Neuronal stem cell (in vitro differentiated cells): ENCODE data around the gene GPC1.

Experiments
- DNase-seq: peaks from one replicate; pipeline ENCODE4 v3.0.0-alpha.2; 2013; ENCODE audit warnings: low spot score
- H2AFZ ChIP-seq: one replicate; pipeline ENCODE4 v1.6.1; 2013; ENCODE audit warnings: mild to moderate bottlenecking, low read length, inconsistent platforms
- H2AK5ac ChIP-seq: 2 replicates; pipeline ENCODE4 v1.6.1; 2013; ENCODE audit warnings: low read depth, mild to moderate bottlenecking, inconsistent platforms, low read length, moderate library complexity, mixed read lengths
- H2BK120ac ChIP-seq: 2 replicates; pipeline ENCODE4 v1.6.1; 2013; ENCODE audit warnings: low read depth, mild to moderate bottlenecking, inconsistent platforms, low read length, moderate library complexity, mixed read lengths
- H2BK12ac ChIP-seq: one replicate; pipeline ENCODE4 v1.6.1; 2013; ENCODE audit warnings: low read length, inconsistent platforms
- H2BK15ac ChIP-seq: 2 replicates; pipeline ENCODE4 v1.6.1; 2013; ENCODE audit warnings: mild to moderate bottlenecking, low read length, inconsistent platforms, mixed read lengths
- H2BK5ac ChIP-seq: one replicate; pipeline ENCODE4 v1.6.1; 2013; ENCODE audit warnings: inconsistent platforms, mild to moderate bottlenecking, low read length, moderate library complexity
- H3K14ac ChIP-seq: one replicate; pipeline ENCODE4 v1.6.1; 2013; ENCODE audit warnings: low read length, inconsistent platforms
- H3K18ac ChIP-seq: 2 replicates; pipeline ENCODE4 v1.6.1; 2013; ENCODE audit warnings: low read length, inconsistent platforms
- H3K23ac ChIP-seq: 2 replicates; pipeline ENCODE4 v1.6.1; 2013; ENCODE audit warnings: low read depth, mild to moderate bottlenecking, mixed read lengths, low read length, inconsistent platforms; ENCODE audit not compliant: poor library complexity
- H3K27ac ChIP-seq: replicated peaks from 3 replicates; pipeline ENCODE4 v1.5.1; 2013; ENCODE audit warnings: low read length, inconsistent platforms
- H3K27me3 ChIP-seq, 3 experiments: 2 replicates each; pipeline ENCODE4 v1.6.1; 2013; ENCODE audit warnings: low read length in 3 of 3, mild to moderate bottlenecking in 2 of 3, inconsistent platforms in 1 of 3, low read depth in 1 of 3, mixed read lengths in 1 of 3, moderate library complexity in 1 of 3; ENCODE audit not compliant: control insufficient read depth in 3 of 3, insufficient read depth in 3 of 3
- H3K36me3 ChIP-seq, 2 donors: replicated peaks in 1 of 2; 2 replicates each; pipeline ENCODE4 v1.6.1; 2013; ENCODE audit warnings: low read length in 2 of 2; ENCODE audit not compliant: control insufficient read depth in 2 of 2, insufficient read depth in 2 of 2
- H3K4ac ChIP-seq: 2 replicates; pipeline ENCODE4 v1.6.1; 2013; ENCODE audit warnings: inconsistent platforms, mild to moderate bottlenecking, low read length, moderate library complexity
- H3K4me1 ChIP-seq, 2 donors: 1 replicate in 1 of 2; 2 replicates in 1 of 2; pipeline ENCODE4 v1.6.1; 2013; ENCODE audit warnings: low read length in 2 of 2, low read depth in 1 of 2; ENCODE audit not compliant: control insufficient read depth in 2 of 2, insufficient read depth in 1 of 2
- H3K4me2 ChIP-seq: one replicate; pipeline ENCODE4 v1.6.1; 2013; ENCODE audit warnings: mild to moderate bottlenecking, low read length, inconsistent platforms; ENCODE audit not compliant: insufficient read depth, poor library complexity, severe bottlenecking
- H3K4me3 ChIP-seq, 2 donors: 2 replicates each; pipeline ENCODE4 v1.5.1; 2013; ENCODE audit warnings: low read length in 2 of 2, mild to moderate bottlenecking in 2 of 2, inconsistent platforms in 1 of 2, moderate library complexity in 1 of 2
- H3K79me1 ChIP-seq: one replicate; pipeline ENCODE4 v1.6.1; 2013; ENCODE audit warnings: low read depth, mild to moderate bottlenecking, inconsistent platforms, low read length, moderate library complexity
- H3K9ac ChIP-seq: one replicate; pipeline ENCODE4 v1.6.1; 2013; ENCODE audit warnings: mild to moderate bottlenecking, low read depth, low read length, inconsistent platforms; ENCODE audit not compliant: poor library complexity
- H3K9me3 ChIP-seq, 2 donors: replicated peaks in 1 of 2; 2 replicates each; pipeline versions ENCODE3 to v1.6.1; 2013; ENCODE audit warnings: low read length in 2 of 2, mild to moderate bottlenecking in 2 of 2, inconsistent platforms in 1 of 2, low read depth in 1 of 2, mixed read lengths in 1 of 2, moderate library complexity in 1 of 2; ENCODE audit not compliant: control insufficient read depth in 2 of 2, insufficient read depth in 1 of 2
- H4K8ac ChIP-seq: one replicate; pipeline ENCODE4 v1.6.1; 2013; ENCODE audit warnings: low read depth, mild to moderate bottlenecking, inconsistent platforms, low read length, moderate library complexity
- H4K91ac ChIP-seq: one replicate; pipeline ENCODE4 v1.6.1; 2013; ENCODE audit warnings: low read length, low read depth, mild to moderate bottlenecking, inconsistent platforms; ENCODE audit not compliant: poor library complexity
- WGBS, 2 donors: extraction: QIAGEN DNeasy Blood & Tissue Kit; methylation state at CpG; one replicate each; pipeline ENCODE4 v1.1.7; 2013; ENCODE audit warnings: missing lambda C conversion rate in 2 of 2, mixed read lengths in 1 of 2; ENCODE audit not compliant: insufficient read length in 2 of 2, insufficient replicate concordance in 1 of 2; ENCODE audit errors: extremely low coverage in 2 of 2; 5-methylcytosine and 5-hydroxymethylcytosine counted together

GPC1 gene

GRCh38 chr2:240392948-240393830 lies 42.3 kb upstream of the GPC1 start:
- no peak overlapping the region for H2BK120ac ChIP-seq
- H4K91ac ChIP-seq: no peak overlapping the region
- H3K4ac ChIP-seq: peak overlapping the region; percentile 84
- no CpG with 5 or more reads among the region's 23 CpGs for WGBS, 2 donors
- peak overlapping the region; percentile 81 for H2BK15ac ChIP-seq
- peak overlapping the region; percentile 83 for H3K18ac ChIP-seq
- no peak overlapping the region for H3K23ac ChIP-seq
- H3K27me3 ChIP-seq: no peaks in the 10 kb centered on the region
- peak overlapping the region; percentile 16 for H2BK12ac ChIP-seq
- no peak overlapping the region for H2BK5ac ChIP-seq
- H3K14ac ChIP-seq: peak overlapping the region; percentile 44
- H2AK5ac ChIP-seq: peak overlapping the region; percentile 82
- H3K4me1 ChIP-seq: peaks cover 0 to 2% of the 10 kb centered on the region in 2 donors
- H2AFZ ChIP-seq: peak overlapping the region; percentile 69
- H3K9me3 ChIP-seq: no peaks in the 10 kb centered on the region
- no peak for DNase-seq
- no peak overlapping the region for H3K9ac ChIP-seq
- no peak overlapping the region for H3K4me3 ChIP-seq
- H4K8ac ChIP-seq: no peak overlapping the region
- H3K4me2 ChIP-seq: no peak overlapping the region
- no peak overlapping the region for H3K27ac ChIP-seq
- no peaks in the 10 kb centered on the region for H3K36me3 ChIP-seq
- H3K79me1 ChIP-seq: no peaks in the 10 kb centered on the region

- Histone ChIP-seq H3K4me1 (peaks cover 0 to 2% of the 10 kb centered on the region in 2 donors), H2BK5ac (no peak overlapping the region), H2BK15ac (peak overlapping the region; percentile 81), H3K18ac (peak overlapping the region; percentile 83), H4K91ac (no peak overlapping the region), H2AK5ac (peak overlapping the region; percentile 82), H2AFZ (no peak overlapping the region), H4K8ac (peak overlapping the region; percentile 3), H3K23ac (no peak overlapping the region), H3K27me3 (peaks cover 0 to 2% (median 0%) of the 10 kb centered on the region in 3 experiments), H3K14ac (peak overlapping the region; percentile 44), H3K4me3 (no peak overlapping the region), H2BK120ac (no peak overlapping the region), H3K9ac (no peak overlapping the region), H2BK12ac (peak overlapping the region; percentile 16), H3K4me2 (no peak overlapping the region), H3K4ac (peak overlapping the region; percentile 84), H3K27ac (no peak overlapping the region), H3K36me3 (no peaks in the 10 kb centered on the region), H3K79me1 (no peaks in the 10 kb centered on the region), H3K9me3 (no peaks in the 10 kb centered on the region)
- no CpG with 5 or more reads among the region's 21 CpGs for WGBS, 2 donors
- DNase-seq: no peak
Observed at GRCh38 chr2:240393831-240394410, 41.5 kb upstream of the GPC1 start.

GRCh38 chr2:240394549-240394948 lies 40.9 kb upstream of the GPC1 start:
- H3K79me1 ChIP-seq: no peaks in the 10 kb centered on the region
- H3K4ac ChIP-seq: no peak overlapping the region

GRCh38 chr2:240395448-240395847 lies 40.0 kb upstream of the GPC1 start:
- no peak overlapping the region for H3K4me2 ChIP-seq
- peaks cover 0 to 4% (median 0%) of the 10 kb centered on the region in 3 experiments for H3K27me3 ChIP-seq
- no peak overlapping the region for H3K9ac ChIP-seq
- no peak overlapping the region for H2AFZ ChIP-seq
- H2BK15ac ChIP-seq: no peak overlapping the region
- H3K36me3 ChIP-seq: no peaks in the 10 kb centered on the region
- no peak overlapping the region for H3K14ac ChIP-seq
- no peak for DNase-seq
- H3K23ac ChIP-seq: no peak overlapping the region
- H2AK5ac ChIP-seq: peak overlapping the region; percentile 15
- no peaks in the 10 kb centered on the region for H3K9me3 ChIP-seq
- H3K4me3 ChIP-seq: no peak overlapping the region
- no peak overlapping the region for H3K27ac ChIP-seq
- H2BK120ac ChIP-seq: no peak overlapping the region
- no peak overlapping the region for H4K91ac ChIP-seq
- H3K4me1 ChIP-seq: peaks cover 2 to 8% of the 10 kb centered on the region in 2 donors
- peaks cover under 1% of the 10 kb centered on the region for H3K79me1 ChIP-seq
- H3K4ac ChIP-seq: no peak overlapping the region
- H4K8ac ChIP-seq: no peak overlapping the region
- H2BK12ac ChIP-seq: no peak overlapping the region
- no CpG with 5 or more reads among the region's 8 CpGs for WGBS, 2 donors
- no peak overlapping the region for H2BK5ac ChIP-seq
- no peak overlapping the region for H3K18ac ChIP-seq

More at GRCh38 chr2:240394549-240394948, 40.9 kb upstream of the GPC1 start:
- no peak overlapping the region for H3K27ac ChIP-seq
- no peaks in the 10 kb centered on the region for H3K36me3 ChIP-seq
- H4K8ac ChIP-seq: no peak overlapping the region
- no peak overlapping the region for H4K91ac ChIP-seq
- no peak overlapping the region for H2BK5ac ChIP-seq
- H3K9ac ChIP-seq: no peak overlapping the region
- no peak overlapping the region for H3K23ac ChIP-seq
- WGBS, 2 donors: no CpG with 5 or more reads among the region's 9 CpGs
- DNase-seq: no peak
- no peak overlapping the region for H3K4me3 ChIP-seq
- H2BK15ac ChIP-seq: no peak overlapping the region
- no peak overlapping the region for H2AK5ac ChIP-seq
- H3K4me1 ChIP-seq: peaks cover 2 to 6% of the 10 kb centered on the region in 2 donors
- H2AFZ ChIP-seq: no peak overlapping the region
- H3K4me2 ChIP-seq: no peak overlapping the region
- H3K18ac ChIP-seq: no peak overlapping the region
- no peak overlapping the region for H2BK12ac ChIP-seq
- no peaks in the 10 kb centered on the region for H3K9me3 ChIP-seq
- peaks cover 0 to 4% (median 0%) of the 10 kb centered on the region in 3 experiments for H3K27me3 ChIP-seq
- H2BK120ac ChIP-seq: no peak overlapping the region
- H3K14ac ChIP-seq: no peak overlapping the region
